Measurements from ENCODE around the gene NNT. TPM values are rescaled to one million over a fixed set of nuclear protein-coding genes. Genes with fewer than 3 reads are reported as not detected.
"Not testable (repeated sequence)": the region's sequence is repeated elsewhere in the genome, so short reads cannot be mapped to it uniquely, and the experiment has no call there.

NNT gene
- total RNA-seq, 1 donor from 2014 or later = 84.6 TPM

DNA sequence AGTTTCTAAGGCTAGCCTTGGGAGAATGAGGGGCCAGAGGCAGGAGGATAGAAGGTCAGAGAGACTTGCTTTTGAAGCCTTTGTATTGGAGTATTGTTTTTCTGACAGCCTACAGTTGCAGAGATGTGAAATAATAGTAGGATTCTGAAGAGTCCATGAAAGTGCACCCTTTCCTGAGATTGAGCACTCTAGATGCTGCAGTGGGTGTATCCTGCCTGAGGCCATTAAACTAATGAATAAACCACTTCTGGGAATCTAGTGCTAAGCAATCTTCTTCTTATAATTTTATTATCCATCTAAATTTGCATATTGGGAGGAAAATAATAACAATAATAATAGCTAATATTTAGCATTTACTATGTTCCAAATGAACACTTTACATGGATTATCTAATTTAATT is 19.3 kb upstream of the NNT start:
- DNase-seq = no peak

DNA sequence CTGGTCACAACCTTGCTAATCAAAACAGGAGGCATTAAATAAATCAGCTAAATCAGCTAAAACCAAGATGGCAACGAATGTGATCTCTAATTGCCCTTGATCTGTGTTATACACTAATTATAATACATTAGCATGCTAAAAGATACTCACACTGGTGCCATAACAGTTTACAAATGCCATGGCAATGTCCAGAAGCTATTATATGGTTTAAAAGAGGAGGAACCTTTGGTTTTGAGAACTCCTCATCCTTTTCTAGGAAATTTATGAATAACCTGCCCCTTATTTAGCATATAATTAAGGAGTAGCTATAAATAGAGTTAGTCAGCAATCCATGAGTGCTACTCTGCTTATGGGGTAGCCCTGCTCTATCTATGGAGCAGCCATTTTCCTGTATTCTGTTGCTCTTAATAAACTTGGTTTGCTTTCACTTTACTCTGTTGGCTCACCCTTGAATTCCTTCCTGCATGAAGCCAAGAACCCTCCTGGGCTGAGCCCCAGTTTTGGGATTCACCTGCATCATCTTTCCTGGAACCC is 18.7 kb upstream of the NNT start:
- DNase-seq = no peak

DNA sequence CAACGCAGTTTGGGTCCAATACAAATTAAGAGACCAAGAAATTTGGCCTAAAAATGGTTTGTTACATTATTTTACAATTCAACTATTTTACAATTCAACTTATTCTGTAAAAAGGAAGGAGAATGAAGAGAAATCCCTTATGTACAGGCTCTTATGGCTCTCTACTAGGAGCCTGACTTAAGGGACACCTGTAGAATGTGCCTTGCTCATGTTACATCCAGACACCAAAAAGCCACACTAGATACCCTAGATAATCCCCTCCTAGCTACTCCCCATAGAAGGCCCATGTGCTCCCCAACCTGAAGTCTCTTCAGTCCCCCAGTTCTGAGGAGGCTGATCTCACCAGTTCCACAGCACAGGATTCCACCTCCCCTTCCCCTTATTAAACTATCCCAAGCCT is 14.1 kb upstream of the NNT start:
- DNase-seq = no peak

DNA sequence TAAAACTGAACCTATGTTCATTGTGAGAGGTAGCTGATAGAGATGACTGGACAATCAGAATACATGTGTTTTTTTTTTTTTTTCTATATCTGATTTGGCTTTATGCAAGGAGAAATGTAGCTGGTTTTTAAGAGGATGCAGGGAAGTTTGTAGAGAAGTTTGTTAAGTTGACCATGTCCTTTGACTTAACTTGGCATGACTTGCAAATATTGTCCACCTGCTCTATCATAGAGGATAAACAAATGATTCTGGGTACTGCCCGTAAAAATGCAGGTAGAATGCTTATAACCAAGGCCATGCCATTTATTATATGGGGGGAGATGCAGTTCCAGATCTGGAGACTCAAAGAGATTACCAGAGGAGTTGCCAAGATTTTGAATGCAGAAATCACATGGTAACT is 13.7 kb upstream of the NNT start:
- no peak for DNase-seq

GRCh38 chr5:43590700-43591099 is 12.3 kb upstream of the NNT start:
- no peak for DNase-seq

DNA sequence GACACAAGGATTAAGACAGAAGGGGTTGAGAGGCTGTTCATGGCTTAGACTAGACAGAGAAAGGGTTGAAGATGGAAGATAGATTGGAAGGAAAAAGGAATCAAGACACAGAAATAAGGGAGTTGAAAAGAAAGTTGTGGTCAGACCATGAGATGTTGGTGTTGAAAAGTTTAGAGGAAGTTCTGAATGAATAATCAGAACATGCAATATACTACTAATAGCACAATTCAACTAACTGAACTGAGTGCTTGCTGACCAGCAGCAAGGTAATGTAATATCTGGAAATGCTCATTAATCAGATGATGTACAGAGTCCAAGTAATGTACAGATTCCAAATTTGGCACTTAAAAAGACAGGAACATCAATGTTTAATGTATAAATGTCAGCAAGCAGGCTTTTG is 10.6 kb upstream of the NNT start:
- no peak for DNase-seq

- not testable (repeated sequence) for DNase-seq
Measured at GRCh38 chr5:43598927-43599326, 4.1 kb upstream of the NNT start.

DNA sequence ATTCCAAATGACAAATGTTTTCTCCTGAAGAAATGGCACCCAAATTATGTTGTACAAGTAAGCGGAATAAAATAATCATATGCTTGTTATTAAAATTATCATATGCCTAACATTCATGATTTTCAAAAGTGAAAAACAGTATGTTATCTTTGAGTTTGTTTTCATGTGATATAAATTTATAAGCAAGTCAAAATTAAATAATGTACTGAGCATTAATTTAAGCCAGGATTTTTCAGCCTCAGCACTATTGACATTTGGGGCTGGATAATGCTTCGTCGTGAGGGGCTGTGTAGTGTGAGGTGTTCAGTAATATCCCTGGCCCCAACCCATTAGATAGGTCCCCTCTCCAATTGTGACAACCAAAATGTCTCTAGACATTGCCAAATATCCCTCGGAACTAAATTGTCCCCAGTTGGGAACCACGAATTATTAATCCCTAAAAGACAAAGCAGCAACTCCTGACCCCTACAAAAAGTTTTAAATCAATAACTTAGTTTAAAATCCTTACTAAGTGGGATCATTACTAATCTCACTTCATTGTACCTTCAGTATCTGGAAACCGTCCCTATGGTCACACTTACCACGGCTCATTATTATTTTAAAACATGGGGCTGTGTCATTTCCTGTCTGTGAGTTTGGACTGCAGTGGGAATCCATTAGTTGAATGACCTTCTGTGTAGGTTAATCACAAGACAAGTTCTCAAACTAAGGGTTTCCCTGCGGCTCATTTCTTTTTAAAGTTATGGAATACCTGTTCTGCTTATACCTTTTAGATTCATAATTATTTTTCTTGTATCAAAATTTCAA is 1.3 kb upstream of the NNT start:
- peak; percentile 83 for DNase-seq

GRCh38 chr5:43603344-43604217 is 601 bp downstream of the NNT start:
- peak; percentile 71 for DNase-seq

DNA sequence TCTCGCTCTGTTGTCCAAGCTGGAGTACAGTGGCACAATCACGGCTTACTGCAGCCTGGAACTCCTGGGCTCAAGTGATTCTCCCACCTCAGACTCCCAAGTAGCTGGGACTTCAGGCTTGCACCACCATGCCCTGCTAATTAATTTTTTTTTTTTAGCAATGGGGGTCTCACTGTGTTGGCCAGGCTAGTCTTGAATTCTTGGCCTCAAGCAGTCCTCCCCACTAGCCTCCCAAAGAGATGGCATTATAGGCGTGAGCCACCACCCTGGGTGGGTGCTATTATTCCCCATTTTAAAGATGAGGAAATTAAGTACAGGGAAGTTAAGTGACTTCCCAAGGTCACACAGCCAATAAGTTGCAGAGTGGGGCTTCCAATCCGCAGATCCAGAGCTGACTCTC is 1.7 kb downstream of the NNT start:
- DNase-seq = no peak

- no peak for DNase-seq
Measured at GRCh38 chr5:43606351-43606750, 3.4 kb downstream of the NNT start.

DNA sequence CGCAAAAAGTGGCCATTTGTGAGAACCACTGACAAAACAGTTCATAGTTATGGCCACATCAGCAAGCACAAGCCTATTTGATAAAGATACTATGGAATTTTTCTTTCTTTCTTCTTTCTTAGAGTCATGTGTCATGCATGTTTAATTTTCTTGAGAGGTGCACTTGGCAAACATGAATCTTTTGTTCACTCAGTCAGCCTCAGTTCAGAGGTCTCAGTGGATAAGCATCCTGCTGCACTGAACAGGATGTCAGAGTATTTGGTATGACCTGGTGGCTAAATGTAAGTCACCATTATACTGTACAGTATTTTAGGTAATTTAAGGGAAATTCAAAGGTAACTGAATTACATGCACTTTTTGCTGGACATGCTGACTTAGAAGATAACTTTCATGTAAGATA is 5.4 kb downstream of the NNT start:
- DNase-seq = peak; percentile 67

- no peak for DNase-seq
Measured at GRCh38 chr5:43609752-43610151, 6.8 kb downstream of the NNT start.

DNA sequence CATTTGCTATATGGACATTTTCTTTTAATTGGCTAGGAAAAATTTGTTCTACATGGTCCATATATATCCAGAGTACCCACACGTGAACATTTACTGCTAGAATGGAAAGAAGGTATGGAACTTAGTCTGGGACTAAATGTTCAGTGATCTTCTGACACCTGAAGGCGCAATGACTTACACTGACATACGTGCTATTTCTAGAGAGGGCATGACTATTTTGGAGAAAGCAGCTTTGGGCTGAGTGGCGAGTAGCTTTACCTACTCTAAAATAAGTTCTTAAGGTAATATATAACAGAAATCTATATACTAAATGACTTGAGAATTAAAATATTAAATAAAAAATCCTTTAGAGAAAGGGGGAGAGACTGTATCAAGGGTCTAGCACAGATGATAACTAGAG is 10.4 kb downstream of the NNT start:
- DNase-seq = no peak

- no peak for DNase-seq
Measured at GRCh38 chr5:43615445-43616184, 12.6 kb downstream of the NNT start.

DNA sequence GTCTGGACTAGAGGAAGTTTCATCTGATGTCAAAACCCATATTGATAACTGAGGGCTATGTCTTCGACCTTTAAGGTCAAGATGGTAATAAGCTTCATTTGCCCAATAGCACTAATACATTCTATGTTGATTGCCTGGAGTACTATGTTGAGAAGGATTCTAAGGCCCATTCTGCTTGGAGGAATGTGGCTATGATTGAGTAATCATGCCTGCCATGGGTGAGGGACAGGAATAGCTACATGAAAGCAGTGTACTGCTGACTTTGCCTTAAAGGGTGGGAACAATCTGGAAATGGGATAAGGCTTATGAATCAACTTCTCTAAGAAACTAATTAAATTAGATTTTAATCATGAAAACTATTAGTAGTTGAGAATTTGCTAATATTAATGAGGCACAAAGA is 13.6 kb downstream of the NNT start:
- no peak for DNase-seq

DNA sequence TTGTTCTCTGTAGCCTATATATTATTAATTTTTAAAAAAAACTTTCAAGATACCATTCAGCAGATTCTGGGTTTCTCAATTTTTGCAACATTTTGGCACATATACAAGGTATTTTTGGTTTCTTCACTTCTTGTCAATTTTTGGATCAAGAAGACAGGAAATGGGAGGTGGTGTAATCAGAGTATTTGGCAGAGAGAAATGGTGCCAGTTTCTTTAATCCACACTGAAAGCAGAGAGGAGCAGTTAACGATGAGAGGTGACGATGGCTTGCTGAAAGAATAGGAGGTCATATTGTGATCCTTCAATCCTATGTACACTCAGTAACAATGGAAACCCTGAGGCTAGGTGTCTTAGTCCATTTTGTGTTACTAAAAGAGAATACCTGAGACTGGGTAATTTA is 16.4 kb downstream of the NNT start:
- DNase-seq = no peak

- no peak for DNase-seq
Measured at GRCh38 chr5:43619911-43620310, 16.9 kb downstream of the NNT start.

DNA sequence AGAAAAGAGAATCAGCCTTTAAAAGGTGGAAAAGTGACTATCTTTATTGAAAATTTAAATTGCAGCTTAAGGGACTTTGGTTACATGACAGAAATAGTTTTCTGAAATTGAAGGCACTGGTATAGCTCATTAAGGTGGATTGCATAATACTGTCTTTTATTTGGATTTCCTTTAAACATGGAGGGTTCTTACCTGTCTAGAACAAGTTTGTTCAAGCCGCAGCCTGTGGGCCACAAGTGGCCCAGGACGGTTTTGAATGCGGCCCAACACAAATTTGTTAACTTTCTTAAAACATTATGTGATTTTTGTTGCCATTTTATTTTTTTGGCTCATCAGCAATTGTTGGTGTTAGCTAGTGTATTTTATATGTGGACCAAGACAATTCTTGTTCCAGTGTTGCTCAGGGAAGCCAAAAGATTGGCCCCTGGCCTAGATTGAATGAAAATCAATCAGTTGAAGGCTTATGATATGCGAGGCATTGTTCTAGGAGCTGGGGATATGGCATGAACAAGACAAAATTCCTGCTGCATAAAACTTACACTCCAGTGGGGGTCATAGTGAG is 18.0 kb downstream of the NNT start:
- DNase-seq = no peak

GRCh38 chr5:43622074-43622473 is 19.1 kb downstream of the NNT start:
- DNase-seq = no peak

DNA sequence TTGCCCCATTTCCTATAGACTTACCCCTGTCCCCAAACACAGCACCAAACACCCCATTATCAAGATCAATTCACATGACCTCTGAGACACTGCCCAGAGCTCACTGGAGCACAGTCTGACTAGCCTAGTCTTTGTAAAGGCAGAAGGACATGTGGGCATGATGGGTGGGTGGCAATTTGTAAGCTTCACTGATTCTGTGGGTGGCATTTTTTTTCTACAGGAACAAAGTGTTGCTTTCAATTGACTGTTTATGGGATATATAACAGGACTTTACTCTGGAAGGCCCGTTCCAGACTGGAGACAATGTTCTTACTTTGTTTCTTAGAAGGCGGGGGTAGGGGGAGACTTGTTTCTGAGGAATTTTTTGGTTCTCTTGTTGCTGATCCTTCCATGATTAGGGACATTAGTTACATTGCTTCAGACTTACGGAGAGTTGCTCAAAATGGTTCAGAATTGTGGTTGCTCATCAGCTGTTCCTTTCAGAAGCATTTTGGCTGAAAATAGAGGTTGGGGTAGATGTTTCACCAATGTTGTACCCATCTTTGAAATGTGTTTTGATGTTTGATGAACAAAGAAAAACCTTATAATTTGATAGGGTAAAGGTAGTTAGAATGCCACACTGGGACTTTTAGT is 20.2 kb downstream of the NNT start:
- no peak for DNase-seq

DNA sequence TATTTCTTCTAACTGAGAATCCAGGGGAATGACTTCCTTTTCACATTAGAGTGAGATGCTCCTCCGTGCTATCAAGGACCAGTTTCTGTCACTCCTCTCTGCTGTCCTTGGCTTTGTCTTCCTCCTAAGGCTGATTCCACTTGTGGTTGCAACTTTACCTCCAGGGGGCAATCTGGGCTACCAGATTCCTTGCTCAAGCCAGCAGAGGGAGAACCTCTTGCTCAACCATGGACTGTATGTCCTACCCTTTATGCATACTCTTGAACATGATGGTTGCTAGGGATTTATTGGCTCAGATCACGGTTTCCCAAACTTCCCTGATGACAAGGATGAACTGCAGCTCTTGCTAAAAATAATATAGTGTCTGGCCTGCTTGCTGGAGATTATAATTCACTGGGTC is 24.0 kb downstream of the NNT start:
- peak; percentile 68 for DNase-seq
